A549 (cell line): ENCODE results near the gene EFCAB8.

ENCODE experiments used
- PHF8 ChIP-seq: fragments of 200-600 bp; sonication (generic); IDR thresholded peaks from 2 replicates; pipeline ENCODE4 v1.6.1; 2016; ENCODE audit warnings: low read depth, mild to moderate bottlenecking, antibody characterized with exemption, moderate library complexity, borderline replicate concordance
- POLR2A ChIP-seq: IDR thresholded peaks from 2 replicates; pipeline ENCODE4 v1.6.1; 2012; ENCODE audit warnings: mild to moderate bottlenecking, low read length

DNA sequence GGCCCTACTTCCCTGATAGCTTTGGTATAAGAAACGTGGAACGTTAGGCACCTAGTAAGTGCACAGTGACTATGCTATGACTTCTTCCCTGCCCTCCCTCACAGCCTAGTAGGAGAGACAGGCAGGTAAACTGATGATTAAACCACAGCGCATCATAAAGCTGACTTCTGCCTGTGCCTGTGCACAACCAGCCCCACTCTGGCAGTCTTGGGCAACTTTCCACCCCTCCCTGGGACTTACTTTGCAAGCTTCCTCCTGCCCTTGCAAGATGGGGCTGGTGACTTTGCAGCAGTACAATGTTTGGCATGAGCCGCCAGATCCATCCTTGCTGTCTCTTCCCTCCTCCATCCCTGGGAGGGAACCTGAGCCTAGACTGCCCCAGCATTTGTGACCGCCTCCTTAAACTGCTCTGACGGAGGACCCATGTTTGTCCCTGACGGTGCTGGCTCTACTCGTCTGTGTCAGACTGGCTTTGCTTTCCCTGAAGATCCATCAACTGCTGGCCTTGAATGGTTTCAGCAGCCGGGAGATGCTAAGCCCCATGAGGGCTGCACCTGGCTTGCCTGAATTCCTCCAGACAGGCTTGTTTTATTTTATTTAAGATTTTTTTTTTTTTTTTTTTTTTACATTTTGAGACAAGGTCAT lies 36.1 kb downstream of the EFCAB8 start:
- TF ChIP-seq PHF8: no peak
- no peak for TF ChIP-seq POLR2A
